ENCODE data around the gene DNAH14. TPM values are rescaled to one million over a fixed set of nuclear protein-coding genes. Genes with fewer than 3 reads are reported as not detected.
"Not testable (repeated sequence)": the region's sequence is repeated elsewhere in the genome, so short reads cannot be mapped to it uniquely, and the experiment has no call there.

The DNAH14 gene
- total and polyA plus RNA-seq, 9 of the 15 experiments (the other 6 are each of a cell fraction or from before 2014, with no cell fraction given), result 58.4 to 142 (median 98.4) TPM

DNA sequence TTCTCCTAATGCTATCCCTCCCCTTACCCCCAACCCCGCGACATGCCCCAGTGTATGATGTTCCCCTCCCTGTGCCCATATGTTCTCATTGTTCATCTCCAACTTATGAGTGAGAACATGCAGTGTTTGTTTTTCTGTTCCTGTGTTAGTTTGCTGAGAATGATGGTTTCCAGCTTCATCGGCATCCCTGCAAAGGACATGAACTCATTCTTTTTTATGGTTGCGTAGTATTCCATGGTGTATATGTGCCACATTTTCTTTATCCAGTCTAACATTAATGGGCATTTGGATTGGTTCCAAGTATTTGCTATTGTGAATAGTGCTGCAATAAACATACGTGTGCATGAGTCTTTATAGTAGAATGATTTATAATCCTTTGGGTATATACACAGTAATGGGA is 78.6 kb downstream of the DNAH14 start:
- H3K9me1 ChIP-seq (ENCODE audit: control insufficient read depth, insufficient read depth, low read length); CTCF ChIA-PET (ENCODE audit: low intra/inter-chr PET ratio); H4K20me1 ChIP-seq (replicated peaks; ENCODE audit: control insufficient read depth, insufficient read depth, low read length); DNase-seq (ENCODE audit: extremely low read depth in 1 of 4, low spot score in 3 of 4); H3K9me3 ChIP-seq (replicated peaks; ENCODE audit: control insufficient read depth, insufficient read depth, low read depth, low read length); H2AFZ ChIP-seq (ENCODE audit: low read depth, low read length); ATAC-seq; in situ Hi-C loops (cut with MboI); H3K36me3 ChIP-seq (ENCODE audit: control insufficient read depth, insufficient read depth, low read length); H3K27me3 ChIP-seq (ENCODE audit: control insufficient read depth in 2 of 2, insufficient read depth in 2 of 2, low read length in 2 of 2); H3K79me2 ChIP-seq (ENCODE audit: control insufficient read depth, insufficient read depth, low read length); H3K4me2 ChIP-seq (ENCODE audit: insufficient read depth, low read length); BruUV-seq (replicated peaks); H3K27ac ChIP-seq (ENCODE audit: extremely low read depth, low read depth, low read length); POLR2A ChIA-PET; H3K4me1 ChIP-seq (replicated peaks in 1 of 2; ENCODE audit: control insufficient read depth in 2 of 2, insufficient read depth in 2 of 2, low read length in 2 of 2); H3K9ac ChIP-seq (ENCODE audit: insufficient read depth in 1 of 2, low read depth in 2 of 2, low read length in 2 of 2); intact Hi-C loops (cut with micrococcal nuclease); H3K4me3 ChIP-seq; FAIRE-seq: not testable (repeated sequence)
- 84% methylated on average over 5 of the region's 5 CpGs for WGBS (ENCODE audit: insufficient coverage, low coverage, missing lambda C conversion rate)
- TF ChIP-seq ZNF146 (CRISPR knock-in tag; IDR thresholded peaks at IDR 0.05; ENCODE audit: unreplicated experiment), result peak; percentile 52

DNA sequence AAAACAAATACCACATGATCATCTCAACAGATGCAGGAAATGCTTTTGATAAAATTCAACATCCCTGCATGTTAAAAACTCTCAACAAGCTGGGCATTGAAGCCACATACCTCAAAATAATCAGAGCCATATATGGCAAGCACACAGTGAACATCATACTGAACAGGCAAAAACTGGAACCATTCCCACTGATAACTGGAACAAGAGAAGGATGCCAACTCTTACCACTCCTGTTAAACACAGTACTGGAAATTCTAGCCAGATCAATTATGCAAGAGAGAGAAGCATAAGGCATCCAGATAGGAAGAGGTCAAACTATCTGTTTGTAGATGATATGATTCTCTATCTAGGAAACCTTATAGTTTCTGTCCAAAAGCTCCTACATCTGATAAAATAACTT is 91.6 kb downstream of the DNAH14 start:
- 0 out of 2 replicates have a peak, but pooled peaks cover 4% of the 10 kb centered on the region for H3K9me3 ChIP-seq (replicated peaks; ENCODE audit: control insufficient read depth, insufficient read depth, low read depth, low read length)
- no peak overlapping the region for H3K9ac ChIP-seq (ENCODE audit: insufficient read depth in 1 of 2, low read depth in 2 of 2, low read length in 2 of 2)
- no peak overlapping the region for H3K4me2 ChIP-seq (ENCODE audit: insufficient read depth, low read length)
- CTCF ChIA-PET (ENCODE audit: low intra/inter-chr PET ratio), result no interaction called here
- no peak overlapping the region for H3K4me3 ChIP-seq
- no peaks in the 10 kb centered on the region for H3K79me2 ChIP-seq (ENCODE audit: control insufficient read depth, insufficient read depth, low read length)
- no peak for FAIRE-seq
- H3K9me1 ChIP-seq (ENCODE audit: control insufficient read depth, insufficient read depth, low read length), result no peaks in the 10 kb centered on the region
- H3K4me1 ChIP-seq (replicated peaks in 1 of 2; ENCODE audit: control insufficient read depth in 2 of 2, insufficient read depth in 2 of 2, low read length in 2 of 2), result no peaks in the 10 kb centered on the region
- no peaks in the 10 kb centered on the region for H3K36me3 ChIP-seq (ENCODE audit: control insufficient read depth, insufficient read depth, low read length)
- BruUV-seq (replicated peaks), result no TSS peak
- no peaks in the 10 kb centered on the region for H3K27me3 ChIP-seq (ENCODE audit: control insufficient read depth in 2 of 2, insufficient read depth in 2 of 2, low read length in 2 of 2)
- in situ Hi-C loops (cut with MboI) (no loop called here), intact Hi-C loops (cut with micrococcal nuclease) (no loop called here)
- H4K20me1 ChIP-seq (replicated peaks; ENCODE audit: control insufficient read depth, insufficient read depth, low read length), result no peaks in the 10 kb centered on the region
- TF ChIP-seq ZBTB8A (IDR thresholded peaks at IDR 0.05; ENCODE audit: partially characterized antibody) (no peak), POLR3G (IDR thresholded peaks at IDR 0.05; ENCODE audit: extremely low read depth, insufficient read length, insufficient replicate concordance) (no peak), SETDB1 (IDR thresholded peaks at IDR 0.05; ENCODE audit: low read length) (no peak), ZNF121 (CRISPR knock-in tag; conservative IDR thresholded peaks at IDR 0.05) (no peak), KDM1A (IDR thresholded peaks at IDR 0.05) (no peak), ZNF175 (CRISPR knock-in tag; IDR thresholded peaks at IDR 0.05; ENCODE audit: low read depth) (no peak), SRSF1 (IDR thresholded peaks at IDR 0.05; ENCODE audit: low read depth, low read length) (no peak)
- TF ChIP-seq, protein P1, sequence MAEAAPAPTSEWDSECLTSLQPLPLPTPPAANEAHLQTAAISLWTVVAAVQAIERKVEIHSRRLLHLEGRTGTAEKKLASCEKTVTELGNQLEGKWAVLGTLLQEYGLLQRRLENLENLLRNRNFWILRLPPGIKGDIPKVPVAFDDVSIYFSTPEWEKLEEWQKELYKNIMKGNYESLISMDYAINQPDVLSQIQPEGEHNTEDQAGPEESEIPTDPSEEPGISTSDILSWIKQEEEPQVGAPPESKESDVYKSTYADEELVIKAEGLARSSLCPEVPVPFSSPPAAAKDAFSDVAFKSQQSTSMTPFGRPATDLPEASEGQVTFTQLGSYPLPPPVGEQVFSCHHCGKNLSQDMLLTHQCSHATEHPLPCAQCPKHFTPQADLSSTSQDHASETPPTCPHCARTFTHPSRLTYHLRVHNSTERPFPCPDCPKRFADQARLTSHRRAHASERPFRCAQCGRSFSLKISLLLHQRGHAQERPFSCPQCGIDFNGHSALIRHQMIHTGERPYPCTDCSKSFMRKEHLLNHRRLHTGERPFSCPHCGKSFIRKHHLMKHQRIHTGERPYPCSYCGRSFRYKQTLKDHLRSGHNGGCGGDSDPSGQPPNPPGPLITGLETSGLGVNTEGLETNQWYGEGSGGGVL (CRISPR knock-in tag; IDR thresholded peaks at IDR 0.05), result no peak
- TF ChIP-seq, protein P2, sequence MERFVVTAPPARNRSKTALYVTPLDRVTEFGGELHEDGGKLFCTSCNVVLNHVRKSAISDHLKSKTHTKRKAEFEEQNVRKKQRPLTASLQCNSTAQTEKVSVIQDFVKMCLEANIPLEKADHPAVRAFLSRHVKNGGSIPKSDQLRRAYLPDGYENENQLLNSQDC (CRISPR knock-in tag; IDR thresholded peaks at IDR 0.05), result no peak
- TF ChIP-seq, protein P3, sequence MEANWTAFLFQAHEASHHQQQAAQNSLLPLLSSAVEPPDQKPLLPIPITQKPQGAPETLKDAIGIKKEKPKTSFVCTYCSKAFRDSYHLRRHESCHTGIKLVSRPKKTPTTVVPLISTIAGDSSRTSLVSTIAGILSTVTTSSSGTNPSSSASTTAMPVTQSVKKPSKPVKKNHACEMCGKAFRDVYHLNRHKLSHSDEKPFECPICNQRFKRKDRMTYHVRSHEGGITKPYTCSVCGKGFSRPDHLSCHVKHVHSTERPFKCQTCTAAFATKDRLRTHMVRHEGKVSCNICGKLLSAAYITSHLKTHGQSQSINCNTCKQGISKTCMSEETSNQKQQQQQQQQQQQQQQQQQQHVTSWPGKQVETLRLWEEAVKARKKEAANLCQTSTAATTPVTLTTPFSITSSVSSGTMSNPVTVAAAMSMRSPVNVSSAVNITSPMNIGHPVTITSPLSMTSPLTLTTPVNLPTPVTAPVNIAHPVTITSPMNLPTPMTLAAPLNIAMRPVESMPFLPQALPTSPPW (CRISPR knock-in tag; IDR thresholded peaks at IDR 0.05), result no peak
- DNase-seq (ENCODE audit: extremely low read depth in 1 of 4, low spot score in 3 of 4), result no peak
- no peak for ATAC-seq
- no peak overlapping the region for H3K27ac ChIP-seq (ENCODE audit: extremely low read depth, low read depth, low read length)
- POLR2A ChIA-PET, result no interaction called here
- no peak overlapping the region for H2AFZ ChIP-seq (ENCODE audit: low read depth, low read length)

Measured in K562 (cell line).